A673 (cell line): ENCODE data around the gene PIWIL4. TPM values are rescaled to one million over a fixed set of nuclear protein-coding genes. Genes with fewer than 3 reads are reported as not detected.

Experiments
- BruUV-seq: library from RNA; stranded (reverse); fragments of 400-500 nt; replicated peaks from 2 replicates; lab custom pipeline; 2021; lab: Mats Ljungman, UMichigan
- CTCF ChIA-PET: fragments of 300-600 bp; sonication (Branson Sonifier 250); formaldehyde crosslinking; loops from one replicate; lab custom pipeline; 2022; ENCODE audit warnings: antibody characterized with exemption; lab: Charles Lee
- POLR2A ChIA-PET: fragments of 300-600 bp; sonication (Branson Sonifier 250); formaldehyde crosslinking; loops from one replicate; lab custom pipeline; 2022; ENCODE audit warnings: antibody characterized with exemption; ENCODE audit not compliant: low non-redundant PET; lab: Charles Lee
- DNase-seq: peaks from one replicate; pipeline ENCODE4 v3.0.0-alpha.2; 2015; ENCODE audit warnings: low spot score
- H3K27ac ChIP-seq: fragments of 200-600 bp; sonication (generic); 2 replicates; pipeline ENCODE4 v1.5.1; 2016; ENCODE audit warnings: mixed run types, low read depth, mild to moderate bottlenecking, mixed read lengths, antibody characterized with exemption, low read length; ENCODE audit not compliant: poor library complexity, severe bottlenecking
- H3K27me3 ChIP-seq: fragments of 200-600 bp; sonication (generic); replicated peaks from 2 replicates; pipeline ENCODE4 v1.6.1; 2017; ENCODE audit warnings: mixed run types, low read depth, mild to moderate bottlenecking, mixed read lengths, antibody characterized with exemption, low read length; ENCODE audit not compliant: insufficient read depth, poor library complexity
- H3K36me3 ChIP-seq: fragments of 200-600 bp; sonication (generic); 2 replicates; pipeline ENCODE4 v1.6.1; 2016; ENCODE audit warnings: mixed run types, mild to moderate bottlenecking, mixed read lengths, antibody characterized with exemption, low read length; ENCODE audit not compliant: insufficient read depth, poor library complexity, severe bottlenecking
- H3K4me1 ChIP-seq: fragments of 200-600 bp; sonication (generic); 2 replicates; pipeline ENCODE4 v1.6.1; 2017; ENCODE audit warnings: mixed run types, mild to moderate bottlenecking, mixed read lengths, antibody characterized with exemption, low read length; ENCODE audit not compliant: insufficient read depth, poor library complexity, severe bottlenecking
- H3K4me3 ChIP-seq: fragments of 200-600 bp; sonication (generic); 2 replicates; pipeline ENCODE4 v1.5.1; 2016; ENCODE audit warnings: low read depth, mixed run types, mild to moderate bottlenecking, mixed read lengths, low read length; ENCODE audit not compliant: poor library complexity, severe bottlenecking
- H3K9me3 ChIP-seq: fragments of 200-600 bp; sonication (generic); 2 replicates; pipeline ENCODE4 v1.6.1; 2016; ENCODE audit warnings: mixed run types, low read depth, mild to moderate bottlenecking, mixed read lengths, antibody characterized with exemption, low read length; ENCODE audit not compliant: poor library complexity, severe bottlenecking
- EZH2 ChIP-seq: fragments of 200-600 bp; sonication (generic); IDR thresholded peaks from 2 replicates; pipeline ENCODE4 v1.6.1; 2017; ENCODE audit warnings: borderline replicate concordance, low read depth, mild to moderate bottlenecking, mixed read lengths, antibody characterized with exemption, low read length; ENCODE audit not compliant: poor library complexity, severe bottlenecking
- intact Hi-C: fragments of 100-400 bp; cut with micrococcal nuclease; formaldehyde crosslinking; loops from one replicate; pipeline ENCODE4 v1.10.0; 2022; ENCODE audit not compliant: unreplicated experiment
- total RNA-seq: library from RNA; stranded (reverse); gene quantifications from 2 replicates; pipeline ENCODE4 v1.2.3, GENCODE V29; 2021
- TF ChIP-seq, protein P1 (sequence below): fragments of 300-800, 200-600 bp; sonication (generic); conservative IDR thresholded peaks from 2 replicates; pipeline ENCODE4 v1.5.1; 2017; ENCODE audit warnings: low read depth, mild to moderate bottlenecking, antibody characterized with exemption, low read length, moderate library complexity, mixed read lengths

The PIWIL4 gene
- total RNA-seq, 1 experiment from 2014 or later, result 1.6 TPM

DNA sequence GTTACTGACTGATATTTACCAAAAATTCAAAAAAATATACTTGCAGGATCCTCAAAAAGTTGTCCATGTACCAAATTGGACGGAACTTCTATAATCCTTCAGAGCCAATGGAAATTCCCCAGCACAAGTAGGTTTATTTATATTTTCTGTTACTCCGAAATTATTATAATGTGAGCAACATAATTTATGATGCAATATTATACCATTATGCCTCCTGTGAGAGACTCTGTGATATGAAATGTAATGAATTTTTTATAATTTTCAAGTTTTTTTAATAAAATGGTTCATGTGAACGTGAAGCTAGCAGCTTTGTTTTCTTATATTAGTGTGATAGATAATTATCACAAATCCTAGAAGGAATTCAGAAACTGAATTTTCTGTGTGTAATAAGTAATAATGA, 18.2 kb downstream of the PIWIL4 start:
- Histone ChIP-seq H3K9me3 (no peaks in the 10 kb centered on the region), H3K4me3 (no peak overlapping the region), H3K27me3 (no peaks in the 10 kb centered on the region), H3K4me1 (no peaks in the 10 kb centered on the region), H3K27ac (no peak overlapping the region), H3K36me3 (no peaks in the 10 kb centered on the region)
- BruUV-seq, result no TSS peak
- intact Hi-C loops, result no loop called here
- TF ChIP-seq, protein P1, sequence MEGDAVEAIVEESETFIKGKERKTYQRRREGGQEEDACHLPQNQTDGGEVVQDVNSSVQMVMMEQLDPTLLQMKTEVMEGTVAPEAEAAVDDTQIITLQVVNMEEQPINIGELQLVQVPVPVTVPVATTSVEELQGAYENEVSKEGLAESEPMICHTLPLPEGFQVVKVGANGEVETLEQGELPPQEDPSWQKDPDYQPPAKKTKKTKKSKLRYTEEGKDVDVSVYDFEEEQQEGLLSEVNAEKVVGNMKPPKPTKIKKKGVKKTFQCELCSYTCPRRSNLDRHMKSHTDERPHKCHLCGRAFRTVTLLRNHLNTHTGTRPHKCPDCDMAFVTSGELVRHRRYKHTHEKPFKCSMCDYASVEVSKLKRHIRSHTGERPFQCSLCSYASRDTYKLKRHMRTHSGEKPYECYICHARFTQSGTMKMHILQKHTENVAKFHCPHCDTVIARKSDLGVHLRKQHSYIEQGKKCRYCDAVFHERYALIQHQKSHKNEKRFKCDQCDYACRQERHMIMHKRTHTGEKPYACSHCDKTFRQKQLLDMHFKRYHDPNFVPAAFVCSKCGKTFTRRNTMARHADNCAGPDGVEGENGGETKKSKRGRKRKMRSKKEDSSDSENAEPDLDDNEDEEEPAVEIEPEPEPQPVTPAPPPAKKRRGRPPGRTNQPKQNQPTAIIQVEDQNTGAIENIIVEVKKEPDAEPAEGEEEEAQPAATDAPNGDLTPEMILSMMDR, result no peak
- no peak for TF ChIP-seq EZH2
- no peak for DNase-seq
- ChIA-PET CTCF (interaction anchor here (0.6 kb wide), 1 partner anchor 37 kb away, joined by 4 read pairs; no protein-coding TSS in a partner anchor), POLR2A (no interaction called here)

DNA sequence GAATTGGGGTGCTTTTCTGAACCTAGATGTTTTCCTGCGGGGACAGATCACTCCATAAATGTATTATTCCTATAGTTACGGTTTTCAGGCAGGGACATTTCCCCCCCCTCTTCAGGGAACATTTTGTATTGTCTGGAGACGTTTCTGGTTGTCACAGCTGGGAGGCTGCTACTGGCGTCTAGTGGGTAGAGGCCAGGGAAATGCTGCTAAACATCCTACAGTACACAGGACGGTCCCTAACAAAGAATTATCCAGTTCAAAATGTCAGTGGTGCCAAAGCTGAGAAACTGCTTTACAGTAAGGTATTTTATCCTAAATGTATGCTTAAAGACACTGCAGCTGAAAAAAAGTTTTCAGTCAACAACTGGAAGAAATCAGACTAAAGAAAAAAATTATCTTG, 19.4 kb downstream of the PIWIL4 start:
- intact Hi-C loops, result no loop called here
- no peak overlapping the region for H3K27ac ChIP-seq
- no peaks in the 10 kb centered on the region for H3K9me3 ChIP-seq
- H3K4me3 ChIP-seq, result no peak overlapping the region
- H3K36me3 ChIP-seq, result no peaks in the 10 kb centered on the region
- ChIA-PET CTCF (no interaction called here), POLR2A (interaction anchor here (0.6 kb wide), 1 partner anchor 208 kb away, joined by 3 read pairs; no protein-coding TSS in a partner anchor)
- H3K4me1 ChIP-seq, result no peaks in the 10 kb centered on the region
- no peak for DNase-seq
- no TSS peak for BruUV-seq
- no peak for TF ChIP-seq EZH2
- TF ChIP-seq, protein P1, result no peak
- H3K27me3 ChIP-seq, result no peaks in the 10 kb centered on the region

DNA sequence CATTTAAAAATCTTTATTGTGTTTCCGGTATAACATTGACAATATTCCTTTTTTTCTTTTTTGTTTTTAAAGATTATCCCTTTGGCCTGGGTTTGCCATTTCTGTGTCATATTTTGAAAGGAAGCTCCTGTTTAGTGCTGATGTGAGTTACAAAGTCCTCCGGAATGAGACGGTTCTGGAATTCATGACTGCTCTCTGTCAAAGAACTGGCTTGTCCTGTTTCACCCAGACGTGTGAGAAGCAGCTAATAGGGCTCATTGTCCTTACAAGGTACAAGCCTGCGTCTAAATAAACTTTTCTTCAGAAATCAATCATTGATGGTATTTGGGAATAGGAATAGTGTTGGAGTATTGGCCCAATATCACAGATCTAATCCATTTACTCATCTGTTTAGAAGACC, 19.8 kb downstream of the PIWIL4 start:
- BruUV-seq, result no TSS peak
- intact Hi-C loops, result no loop called here

More for the DNA sequence above, 19.8 kb downstream of the PIWIL4 start:
- Histone ChIP-seq H3K4me1 (no peaks in the 10 kb centered on the region), H3K36me3 (no peaks in the 10 kb centered on the region), H3K27ac (no peak overlapping the region), H3K27me3 (no peaks in the 10 kb centered on the region), H3K9me3 (no peaks in the 10 kb centered on the region), H3K4me3 (no peak overlapping the region)
- POLR2A ChIA-PET, result interaction anchor here (0.6 kb wide), 1 partner anchor 208 kb away, joined by 3 read pairs; no protein-coding TSS in a partner anchor
- CTCF ChIA-PET, result no interaction called here
- no peak for DNase-seq
- TF ChIP-seq, protein P1, result no peak
- TF ChIP-seq EZH2, result no peak
